Astrocyte of the spinal cord (primary cell): ENCODE results near the gene MCM10.

Source experiments
- DNase-seq: peaks from one replicate; pipeline ENCODE4 v3.0.0; 2011; ENCODE audit warnings: low read depth, low spot score
- H3K4me3 ChIP-seq: 2 replicates; pipeline ENCODE4 v1.5.1; 2011; ENCODE audit warnings: low read depth, mild to moderate bottlenecking, low read length, moderate library complexity
- CTCF ChIP-seq: IDR thresholded peaks from 2 replicates; pipeline ENCODE4 v1.5.1; 2012; ENCODE audit warnings: low read depth, mild to moderate bottlenecking, low read length, inconsistent platforms
- in situ Hi-C: cut with HindIII; loops from 2 replicates; pipeline ENCODE4 v1.10.0; 2017; ENCODE audit warnings: low sequenced_read_pairs

MCM10 gene

GRCh38 chr10:13161857-13162271 lies 506 bp downstream of the MCM10 start:
- peak; percentile 3 for DNase-seq
- in situ Hi-C loops: no loop called here

GRCh38 chr10:13163859-13164258 lies 2.5 kb downstream of the MCM10 start:
- TF ChIP-seq CTCF: no peak
- DNase-seq: no peak
- no peak overlapping the region for H3K4me3 ChIP-seq
- in situ Hi-C loops: no loop called here

More at GRCh38 chr10:13161857-13162271, 506 bp downstream of the MCM10 start:
- H3K4me3 ChIP-seq: peak overlapping the region; percentile 63
- TF ChIP-seq CTCF: no peak

GRCh38 chr10:13165177-13165576 lies 3.8 kb downstream of the MCM10 start:
- no peak for DNase-seq
- in situ Hi-C loops: no loop called here
- no peak overlapping the region for H3K4me3 ChIP-seq
- TF ChIP-seq CTCF: no peak

- DNase-seq: no peak
- TF ChIP-seq CTCF: no peak
- in situ Hi-C loops: no loop called here
- H3K4me3 ChIP-seq: no peak overlapping the region
These were observed 6.2 kb downstream of the MCM10 start for GRCh38 chr10:13167568-13167967.

- DNase-seq: no peak
- no peak for TF ChIP-seq CTCF
- in situ Hi-C loops: no loop called here
These were observed 7.4 kb downstream of the MCM10 start for GRCh38 chr10:13168781-13169180.

GRCh38 chr10:13173616-13174015 lies 12.3 kb downstream of the MCM10 start:
- no peak overlapping the region for H3K4me3 ChIP-seq
- TF ChIP-seq CTCF: no peak
- in situ Hi-C loops: no loop called here
- no peak for DNase-seq

More at GRCh38 chr10:13168781-13169180, 7.4 kb downstream of the MCM10 start:
- H3K4me3 ChIP-seq: no peak overlapping the region

GRCh38 chr10:13180788-13181187 lies 19.4 kb downstream of the MCM10 start:
- H3K4me3 ChIP-seq: no peak overlapping the region
- in situ Hi-C loops: no loop called here
- no peak for TF ChIP-seq CTCF
- no peak for DNase-seq
